SIG-M5 treated with dmso at 0.1 percent for 504 hours (cell line): ENCODE data around the gene IGFLR1.

Experiments
- DNase-seq: peaks from one replicate; lab custom pipeline; 2025; ENCODE audit not compliant: unreplicated experiment; lab: John Stamatoyannopoulos, UW

IGFLR1 gene

GRCh38 chr19:35740423-35741202 lies 1.6 kb downstream of the IGFLR1 start:
- DNase-seq = peak; percentile 96

GRCh38 chr19:35740108-35740422 lies 2.2 kb downstream of the IGFLR1 start:
- no peak for DNase-seq

GRCh38 chr19:35739275-35740107 lies 2.8 kb downstream of the IGFLR1 start:
- DNase-seq = no peak

GRCh38 chr19:35738887-35739229 lies 3.4 kb downstream of the IGFLR1 start:
- DNase-seq = no peak

- no peak for DNase-seq
Observed at GRCh38 chr19:35738021-35738886, 4.0 kb downstream of the IGFLR1 start.

- no peak for DNase-seq
Observed at GRCh38 chr19:35736913-35737886, 5.1 kb downstream of the IGFLR1 start.

- no peak for DNase-seq
Observed at GRCh38 chr19:35734889-35735288, 7.4 kb downstream of the IGFLR1 start.

GRCh38 chr19:35734273-35734672 lies 8.0 kb downstream of the IGFLR1 start:
- no peak for DNase-seq

GRCh38 chr19:35733180-35734125 lies 8.8 kb downstream of the IGFLR1 start:
- no peak for DNase-seq

- DNase-seq = no peak
Observed at GRCh38 chr19:35732540-35733179, 9.6 kb downstream of the IGFLR1 start.

GRCh38 chr19:35731779-35732405 lies 10.4 kb downstream of the IGFLR1 start:
- DNase-seq = no peak

- DNase-seq = peak; percentile 9
Observed at GRCh38 chr19:35731353-35731752, 10.9 kb downstream of the IGFLR1 start.

GRCh38 chr19:35730326-35730725 lies 11.9 kb downstream of the IGFLR1 start:
- no peak for DNase-seq

- DNase-seq = no peak
Observed at GRCh38 chr19:35729763-35730162, 12.5 kb downstream of the IGFLR1 start.

- DNase-seq = no peak
Observed at GRCh38 chr19:35729021-35729420, 13.2 kb downstream of the IGFLR1 start.

- DNase-seq = no peak
Observed at GRCh38 chr19:35727956-35728706, 14.1 kb downstream of the IGFLR1 start.

GRCh38 chr19:35727053-35727955 lies 14.9 kb downstream of the IGFLR1 start:
- DNase-seq = no peak
